Measurements from ENCODE around the gene ZNF644.

Gene ZNF644

GRCh38 chr1:90996742-90997413, 25.0 kb downstream of the ZNF644 start:
- no peak overlapping the region for H3K27ac ChIP-seq
- no peak for TF ChIP-seq CTCF (IDR thresholded peaks at IDR 0.05)
- no peak for TF ChIP-seq ZFX (IDR thresholded peaks at IDR 0.05; ENCODE audit: borderline replicate concordance)

DNA sequence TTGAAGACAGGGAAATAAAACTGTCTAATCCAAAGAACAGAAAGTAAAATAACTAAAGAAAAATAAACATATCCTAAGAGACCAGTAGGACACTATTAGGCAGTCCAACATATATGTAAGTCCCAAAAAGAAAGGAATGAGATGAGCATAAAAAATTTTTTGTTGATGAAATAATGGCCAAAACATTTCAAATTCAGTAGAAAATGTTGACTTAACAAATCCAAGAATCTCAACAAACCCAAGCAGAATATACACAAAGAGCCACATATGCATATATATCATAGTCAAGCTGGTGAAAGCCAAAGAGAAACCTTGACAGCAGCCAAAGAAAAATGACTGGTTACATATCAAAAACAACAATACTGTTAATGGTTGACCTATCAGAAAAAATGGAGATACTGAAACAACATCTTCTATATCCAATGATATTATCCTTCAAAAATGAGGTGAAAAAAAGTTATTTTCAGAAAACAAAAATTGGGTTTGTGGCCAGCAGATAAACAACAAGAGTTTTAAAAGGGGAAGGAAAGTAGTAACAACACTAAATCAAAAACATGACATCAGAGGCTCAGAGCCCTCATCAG, 26.4 kb downstream of the ZNF644 start:
- TF ChIP-seq CTCF (IDR thresholded peaks at IDR 0.05) (no peak), ZFX (IDR thresholded peaks at IDR 0.05; ENCODE audit: borderline replicate concordance) (no peak)
- no peak overlapping the region for H3K27ac ChIP-seq

GRCh38 chr1:90994461-90994860, 27.4 kb downstream of the ZNF644 start:
- H3K27ac ChIP-seq: no peak overlapping the region
- TF ChIP-seq ZFX (IDR thresholded peaks at IDR 0.05; ENCODE audit: borderline replicate concordance) (no peak), CTCF (IDR thresholded peaks at IDR 0.05) (no peak)

DNA sequence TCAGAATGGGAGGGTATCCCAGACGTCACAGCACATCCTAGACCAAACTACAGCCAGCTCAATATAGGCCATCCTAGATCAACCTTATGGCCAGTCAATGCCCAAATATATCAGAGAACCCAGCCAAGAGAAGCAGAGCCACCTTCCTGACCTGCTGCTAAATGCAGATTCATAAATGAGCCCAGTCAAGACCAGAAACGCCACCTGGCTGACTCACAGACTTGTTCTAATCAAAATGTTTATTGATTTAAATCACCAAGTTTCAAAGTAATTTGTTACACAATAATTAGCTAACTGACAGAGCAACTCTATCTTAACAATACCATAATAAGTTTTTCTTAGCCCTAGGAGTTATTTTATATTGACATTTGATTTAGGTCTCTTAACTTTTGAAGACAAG, 28.6 kb downstream of the ZNF644 start:
- no peak overlapping the region for H3K27ac ChIP-seq
- TF ChIP-seq CTCF (IDR thresholded peaks at IDR 0.05): no peak
- TF ChIP-seq ZFX (IDR thresholded peaks at IDR 0.05; ENCODE audit: borderline replicate concordance): no peak

- no peak overlapping the region for H3K27ac ChIP-seq
- TF ChIP-seq CTCF (IDR thresholded peaks at IDR 0.05): no peak
- no peak for TF ChIP-seq ZFX (IDR thresholded peaks at IDR 0.05; ENCODE audit: borderline replicate concordance)
Observed at GRCh38 chr1:90990779-90991178, 31.1 kb downstream of the ZNF644 start.

GRCh38 chr1:90989990-90990389, 31.8 kb downstream of the ZNF644 start:
- TF ChIP-seq ZFX (IDR thresholded peaks at IDR 0.05; ENCODE audit: borderline replicate concordance) (no peak), CTCF (IDR thresholded peaks at IDR 0.05) (no peak)
- H3K27ac ChIP-seq: no peak overlapping the region

- no peak overlapping the region for H3K27ac ChIP-seq
- TF ChIP-seq ZFX (IDR thresholded peaks at IDR 0.05; ENCODE audit: borderline replicate concordance) (no peak), CTCF (IDR thresholded peaks at IDR 0.05) (no peak)
Observed at GRCh38 chr1:90989302-90989701, 32.5 kb downstream of the ZNF644 start.

Measured in 22Rv1 (cell line).